ENCODE data around the gene SHROOM4.

Gene SHROOM4

DNA sequence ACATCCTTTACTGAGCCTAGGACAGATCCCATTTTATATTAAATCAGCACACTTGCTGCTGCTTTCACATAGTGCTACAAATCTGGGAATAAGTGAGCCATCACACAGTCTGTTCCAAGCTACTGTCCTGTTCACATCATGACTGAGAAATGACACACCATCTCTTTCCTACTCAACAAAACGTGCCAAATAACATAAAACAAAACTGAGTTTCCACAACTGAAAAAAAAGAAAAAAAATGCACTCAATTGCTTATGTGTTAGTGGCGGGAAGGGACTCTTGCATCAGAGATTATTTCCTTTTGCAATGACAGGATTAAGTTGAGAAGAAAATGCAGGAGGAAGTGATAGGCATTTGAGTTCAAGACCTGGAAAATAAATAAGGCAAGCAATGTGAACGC, 109.0 kb downstream of the SHROOM4 start:
- DNase-seq (ENCODE audit: low read depth in 2 of 2), result no peak

DNA sequence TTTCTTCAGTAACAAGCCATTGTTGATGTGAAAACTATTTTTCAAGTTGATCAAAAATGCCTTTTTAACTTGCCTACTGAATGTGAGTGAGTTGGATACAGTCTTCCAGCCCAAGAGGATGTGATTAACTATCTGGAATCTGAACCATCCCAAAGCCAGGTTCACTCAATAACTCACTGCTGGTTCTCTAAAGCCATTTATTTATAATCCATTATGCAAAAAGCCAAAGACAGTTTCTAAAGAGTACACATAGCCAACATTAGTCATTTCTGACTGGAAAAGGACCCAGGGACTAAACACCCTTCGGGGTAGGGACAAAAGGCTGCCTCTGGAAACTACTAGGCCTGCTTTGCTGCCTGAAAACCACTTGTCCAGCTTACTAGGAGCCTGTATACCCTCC, 109.6 kb downstream of the SHROOM4 start:
- DNase-seq (ENCODE audit: low read depth in 2 of 2), result no peak

DNA sequence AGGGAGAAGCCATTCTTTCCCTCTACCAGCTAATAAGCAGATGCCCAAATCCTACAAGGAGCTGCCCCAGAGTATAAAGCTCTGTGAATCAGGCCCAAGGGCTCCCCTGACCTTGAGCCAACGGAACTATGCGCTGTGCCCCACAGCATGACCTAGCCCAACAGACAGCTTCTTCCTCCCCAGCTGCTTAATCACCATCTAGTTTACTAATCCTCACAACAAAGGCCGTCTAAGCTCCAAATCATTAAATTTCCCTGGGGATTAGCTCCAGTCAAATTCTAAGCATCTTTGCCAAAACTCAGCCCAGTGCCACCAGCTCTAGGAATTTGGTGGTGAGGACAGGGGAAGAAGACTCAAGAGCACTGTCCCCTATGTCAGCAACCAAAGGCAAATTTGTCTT, 113.1 kb downstream of the SHROOM4 start:
- no peak for DNase-seq (ENCODE audit: low read depth in 2 of 2)

DNA sequence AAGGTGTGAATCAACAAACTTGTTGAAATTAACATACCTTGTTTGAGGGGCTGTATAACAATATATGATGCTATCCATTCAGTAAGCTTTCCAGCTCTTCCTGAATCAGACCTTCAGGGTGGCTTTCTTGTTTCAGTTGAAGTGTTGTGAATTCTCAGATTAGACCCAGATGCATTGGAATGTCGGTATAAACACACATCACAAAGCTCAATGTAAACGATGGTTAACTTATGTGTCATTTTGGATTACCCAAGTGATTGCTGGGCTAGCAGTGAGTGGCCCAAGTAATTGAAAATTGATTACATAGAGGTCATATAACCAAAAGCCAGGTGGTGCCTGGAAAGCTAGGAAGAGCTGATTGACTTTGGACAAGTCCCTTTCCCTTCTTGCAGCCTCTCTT, 115.0 kb downstream of the SHROOM4 start:
- DNase-seq (ENCODE audit: low read depth in 2 of 2), result no peak

DNA sequence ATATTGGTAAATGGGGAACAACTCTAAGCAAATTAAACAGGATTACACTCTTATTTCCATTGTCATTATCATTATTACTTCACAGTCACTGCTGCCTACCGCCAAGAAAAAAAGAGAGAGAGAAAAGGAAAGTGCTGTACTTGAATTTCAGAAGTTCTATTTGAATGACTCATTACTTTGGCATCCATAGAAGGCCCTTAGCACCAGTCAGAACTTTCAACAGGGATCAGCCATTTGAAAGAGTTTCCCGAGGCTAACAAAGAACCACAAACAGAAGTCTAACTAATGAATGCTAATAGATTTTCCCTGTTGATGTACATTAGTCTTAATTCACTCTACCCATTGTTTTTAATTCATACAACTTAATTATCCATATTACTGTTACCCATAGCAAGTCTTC, 116.3 kb downstream of the SHROOM4 start:
- DNase-seq (ENCODE audit: low read depth in 2 of 2), result no peak

DNA sequence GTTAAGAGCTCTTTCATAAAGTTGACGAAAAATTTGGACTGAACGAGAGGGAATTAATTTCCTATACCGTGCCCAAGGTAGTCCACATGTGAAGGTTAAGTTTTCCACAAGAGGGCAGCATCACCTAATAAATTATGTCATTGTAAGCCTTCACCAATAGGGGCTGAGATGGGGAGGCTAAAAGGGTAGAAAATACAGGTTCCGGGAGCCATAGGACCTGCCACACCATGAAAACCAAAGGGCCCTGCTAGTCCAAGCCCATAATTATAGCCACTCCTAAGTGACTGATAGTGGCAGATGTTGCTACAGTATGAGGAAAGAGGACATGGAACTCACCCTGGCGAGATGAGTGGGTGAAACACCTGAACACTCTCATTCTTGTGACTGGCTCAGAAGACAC, 122.2 kb downstream of the SHROOM4 start:
- DNase-seq (ENCODE audit: low read depth in 2 of 2), result no peak

DNA sequence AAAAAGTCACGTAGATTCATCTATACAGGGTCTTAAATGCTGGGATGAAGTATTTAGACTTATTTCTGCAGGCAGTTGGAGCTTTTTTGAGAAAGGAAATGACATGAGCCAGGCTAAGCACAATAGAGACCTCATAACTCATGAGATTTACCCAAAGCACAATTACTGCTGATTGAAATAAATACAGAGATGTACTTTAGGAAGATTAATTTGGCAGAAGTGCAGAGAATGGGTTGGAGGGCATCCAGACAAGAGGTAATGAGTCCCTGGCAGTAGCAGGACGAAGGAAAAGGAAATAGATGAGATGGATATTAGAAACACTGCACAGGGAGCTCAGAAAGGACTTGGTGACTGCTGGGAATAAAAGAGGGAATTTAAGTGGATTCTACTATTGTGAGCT, 129.1 kb downstream of the SHROOM4 start:
- DNase-seq (ENCODE audit: low read depth in 2 of 2), result no peak

DNA sequence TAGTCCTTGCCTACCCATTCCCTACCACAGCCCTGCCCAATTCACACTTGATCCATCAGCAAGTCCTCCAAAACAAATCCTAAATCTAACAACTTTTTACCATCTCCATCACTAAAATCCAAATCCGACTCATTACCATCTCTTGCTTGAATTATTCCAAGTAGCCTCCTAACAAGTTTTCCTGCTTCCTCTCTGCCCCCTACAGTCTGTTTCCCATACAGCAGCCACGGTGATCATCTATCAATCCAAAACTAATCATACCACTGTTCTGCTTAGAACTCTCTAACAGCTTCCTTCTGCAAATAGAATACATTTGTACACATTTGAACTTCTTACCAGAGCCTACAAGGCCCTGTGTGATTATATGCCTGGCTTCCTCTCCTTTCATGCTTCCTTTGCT, 133.0 kb downstream of the SHROOM4 start:
- no peak for DNase-seq (ENCODE audit: low read depth in 2 of 2)

DNA sequence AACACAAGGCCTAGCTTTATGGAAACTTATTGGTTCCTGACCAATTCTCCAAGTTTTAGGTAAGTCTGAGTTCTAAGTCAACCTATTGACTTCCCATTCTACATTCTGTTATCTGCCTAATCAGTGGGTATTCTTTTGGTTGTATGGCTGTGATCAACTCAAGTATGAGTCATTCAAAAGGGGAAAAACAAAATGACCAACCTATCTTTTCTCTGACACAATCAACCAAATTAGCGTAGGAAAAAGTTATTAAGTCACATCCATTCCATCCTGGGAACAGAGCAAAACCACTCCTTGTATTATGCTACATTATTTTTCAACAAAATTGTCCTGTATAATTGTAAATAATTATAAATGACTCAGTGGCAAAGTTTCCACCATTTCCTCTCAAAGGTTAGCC, 136.2 kb downstream of the SHROOM4 start:
- DNase-seq (ENCODE audit: low read depth in 2 of 2), result no peak

DNA sequence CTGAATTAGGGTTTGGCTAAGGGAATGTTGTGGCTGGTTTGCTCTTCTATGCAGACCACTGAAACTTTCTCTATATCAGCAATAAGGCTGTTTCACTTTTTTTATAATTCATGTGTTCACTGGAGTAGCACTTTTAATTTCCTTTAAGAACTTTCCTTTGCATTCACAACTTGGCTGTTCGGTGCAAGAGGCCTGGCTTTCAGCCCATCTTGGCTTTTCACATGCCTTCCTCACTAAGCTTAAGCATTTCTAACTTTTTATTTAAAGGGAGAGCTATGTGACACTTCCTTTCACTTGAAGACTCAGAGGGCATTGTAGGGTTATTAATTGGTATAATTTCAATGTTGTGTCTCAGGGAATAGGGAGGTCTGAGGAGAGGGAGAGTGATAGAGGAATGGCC, 142.3 kb downstream of the SHROOM4 start:
- no peak for DNase-seq (ENCODE audit: low read depth in 2 of 2)

DNA sequence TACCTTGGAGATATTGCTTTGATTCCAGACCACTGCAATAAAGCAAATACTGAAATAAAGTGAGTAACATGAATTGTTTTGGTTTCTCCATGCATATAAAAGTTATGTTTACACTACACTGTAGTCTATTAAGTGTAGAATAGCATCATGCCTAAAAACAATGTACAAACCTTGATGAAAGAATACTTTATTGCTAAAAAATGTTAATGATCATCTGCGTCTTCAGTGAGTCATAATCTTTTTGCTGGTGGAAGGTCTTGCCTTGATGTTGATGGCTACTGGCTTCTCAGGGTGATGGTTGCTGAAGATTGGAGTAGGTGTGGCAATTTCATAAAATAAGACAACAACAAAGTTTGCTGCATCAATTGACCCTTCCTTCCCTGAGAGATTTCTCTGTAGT, 145.1 kb downstream of the SHROOM4 start:
- no peak for DNase-seq (ENCODE audit: low read depth in 2 of 2)

DNA sequence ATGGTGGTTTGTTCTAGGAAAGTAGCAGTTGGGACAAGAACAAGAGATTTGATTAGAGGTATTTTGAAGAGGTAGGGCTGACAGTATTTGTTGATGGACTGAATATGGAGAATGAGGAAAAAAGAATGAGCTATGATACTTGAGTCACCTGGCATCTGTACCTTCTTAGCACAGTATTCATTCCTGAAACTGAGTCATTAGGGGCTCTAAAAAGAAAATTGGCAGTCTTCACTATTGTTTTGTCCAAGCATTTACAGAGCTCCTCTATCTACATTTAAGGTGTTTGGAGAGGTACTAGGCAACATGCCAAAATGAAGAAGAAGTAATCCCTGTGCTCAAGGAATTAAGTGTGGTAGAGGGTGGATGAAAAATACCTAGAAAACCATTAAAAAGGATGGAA, 165.8 kb downstream of the SHROOM4 start:
- no peak for DNase-seq (ENCODE audit: low read depth in 2 of 2)

DNA sequence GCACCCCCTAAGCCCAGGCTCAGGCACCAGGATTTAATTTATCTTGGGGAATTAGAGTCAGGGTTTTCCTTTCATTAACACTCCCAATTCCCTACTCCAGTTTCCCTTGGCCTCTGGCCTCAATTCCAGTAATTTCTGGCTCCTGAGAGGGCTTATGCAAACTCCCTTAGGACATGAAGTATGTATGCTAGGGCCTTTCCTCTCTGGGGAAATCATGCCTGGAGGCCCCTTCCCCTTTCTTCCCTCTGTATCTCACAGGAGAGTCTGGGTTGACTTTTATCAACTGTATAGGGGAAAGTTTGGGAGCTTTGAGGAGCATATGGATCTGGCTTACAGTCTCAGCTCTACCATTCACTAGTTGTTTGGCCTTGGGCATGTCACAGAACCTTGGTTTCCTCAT, 169.5 kb downstream of the SHROOM4 start:
- no peak for DNase-seq (ENCODE audit: low read depth in 2 of 2)

DNA sequence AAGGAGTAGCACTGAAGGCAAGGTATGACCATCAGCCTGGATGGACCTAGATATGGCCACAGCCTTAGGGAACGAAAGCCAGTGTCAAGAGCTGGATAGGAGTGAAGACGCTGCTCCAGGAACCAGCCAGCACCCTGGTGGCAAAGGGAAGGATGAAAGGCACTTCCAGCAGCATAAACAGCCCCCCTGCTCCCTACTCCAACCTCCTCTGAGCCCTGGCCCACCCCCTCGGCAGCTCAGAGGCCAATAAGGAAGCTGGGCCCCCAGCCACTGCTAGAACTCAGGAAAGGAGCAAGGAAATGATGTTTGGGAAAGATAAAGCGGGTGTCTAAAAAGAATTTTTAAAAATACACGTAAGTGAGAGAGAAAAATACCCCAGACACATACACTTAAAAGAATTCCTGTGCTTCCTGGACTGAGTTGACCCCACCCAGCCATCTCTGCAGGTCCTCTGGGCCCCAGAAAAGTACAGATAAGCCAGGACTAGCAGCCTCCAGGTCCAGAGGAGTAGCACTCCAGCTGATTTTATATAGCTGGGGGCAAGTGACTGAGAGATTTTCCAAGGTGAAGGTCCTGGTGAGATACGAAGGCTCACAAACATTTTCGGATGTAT, 170.4 kb downstream of the SHROOM4 start:
- no peak for DNase-seq (ENCODE audit: low read depth in 2 of 2)

DNA sequence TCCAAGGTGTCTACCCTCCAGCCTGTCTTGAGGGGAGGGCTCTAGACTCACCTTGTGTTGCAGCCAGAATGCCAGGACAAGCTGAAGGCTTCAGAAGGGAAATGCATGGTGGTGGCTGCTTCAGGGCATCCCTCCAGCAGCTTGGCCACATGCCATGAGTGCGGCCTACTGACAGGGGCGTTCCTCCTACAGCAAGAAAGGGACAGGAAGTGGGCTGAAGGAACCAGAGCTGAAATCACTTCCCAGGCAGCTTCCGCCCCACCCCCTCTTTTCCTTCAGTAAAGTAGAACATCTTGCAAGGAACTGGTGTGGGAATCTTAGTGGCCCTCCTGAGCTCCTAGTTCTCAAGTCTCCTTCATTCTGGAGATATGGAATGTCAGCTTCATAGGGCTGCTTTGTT, 175.9 kb downstream of the SHROOM4 start:
- no peak for DNase-seq (ENCODE audit: low read depth in 2 of 2)

DNA sequence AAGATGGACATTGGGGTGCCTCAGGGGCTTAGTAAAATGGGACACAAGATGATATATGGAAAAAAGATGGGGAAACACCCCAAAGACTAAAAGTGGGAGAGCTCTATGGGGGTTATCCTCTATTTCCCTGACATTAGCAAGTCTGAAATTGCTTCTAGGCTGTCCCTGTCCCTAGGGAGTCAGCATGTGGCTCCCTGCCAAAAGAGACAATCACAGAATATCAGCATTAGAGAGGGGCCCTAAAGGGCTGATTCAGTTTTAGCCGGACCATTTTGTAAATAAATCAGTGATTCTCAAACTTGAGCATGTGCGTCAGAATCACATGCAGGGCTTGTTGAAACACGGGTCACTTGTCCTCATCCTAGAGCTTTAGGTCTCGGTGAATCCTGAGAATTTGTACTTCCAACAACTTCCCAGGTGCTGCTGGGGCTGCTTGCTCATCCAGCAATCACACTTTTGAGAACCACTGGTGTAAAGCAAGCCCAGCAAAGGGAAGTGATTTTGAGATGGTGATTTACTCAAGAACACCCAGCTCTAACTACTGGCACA, 178.1 kb downstream of the SHROOM4 start:
- no peak for DNase-seq (ENCODE audit: low read depth in 2 of 2)

DNA sequence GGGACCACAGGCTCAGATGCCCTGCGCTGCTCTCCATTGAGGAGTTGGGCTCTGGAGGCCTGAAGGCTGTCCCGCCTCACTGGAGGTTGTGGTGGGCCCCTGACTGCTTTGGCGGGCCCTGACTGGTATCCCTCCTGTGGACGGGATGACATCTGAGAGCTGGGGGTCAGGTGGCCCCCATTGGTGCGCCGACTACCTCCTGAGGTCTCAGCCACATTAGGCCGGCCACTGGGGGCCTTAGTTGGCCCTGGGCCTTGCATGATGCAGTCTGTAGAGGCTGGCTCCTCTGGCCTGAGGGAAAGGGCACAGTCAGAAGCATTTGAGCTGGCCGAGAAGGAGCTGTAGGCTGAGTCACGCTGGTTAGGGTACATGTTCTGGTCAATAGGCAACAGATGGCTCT, 178.8 kb downstream of the SHROOM4 start:
- no peak for DNase-seq (ENCODE audit: low read depth in 2 of 2)

DNA sequence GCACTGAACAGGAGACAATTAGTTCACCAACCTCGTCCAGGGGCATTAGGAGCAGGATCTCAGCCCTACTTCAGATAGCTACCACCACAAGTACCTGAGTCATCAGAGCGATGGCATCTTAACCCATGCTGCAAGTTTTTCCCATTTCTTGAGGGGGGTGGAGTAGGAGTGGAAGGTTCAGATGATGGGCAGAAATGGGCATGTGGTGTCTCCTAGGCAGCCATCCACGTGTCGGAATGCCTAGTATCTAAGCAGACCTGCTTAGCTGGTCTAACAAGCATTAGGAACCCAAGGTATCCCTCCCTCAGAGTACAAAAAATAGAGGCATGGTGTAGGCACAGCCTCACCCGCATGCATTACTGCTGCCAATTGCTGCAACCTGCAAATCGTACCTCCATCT, 184.2 kb downstream of the SHROOM4 start:
- DNase-seq (ENCODE audit: low read depth in 2 of 2), result no peak

DNA sequence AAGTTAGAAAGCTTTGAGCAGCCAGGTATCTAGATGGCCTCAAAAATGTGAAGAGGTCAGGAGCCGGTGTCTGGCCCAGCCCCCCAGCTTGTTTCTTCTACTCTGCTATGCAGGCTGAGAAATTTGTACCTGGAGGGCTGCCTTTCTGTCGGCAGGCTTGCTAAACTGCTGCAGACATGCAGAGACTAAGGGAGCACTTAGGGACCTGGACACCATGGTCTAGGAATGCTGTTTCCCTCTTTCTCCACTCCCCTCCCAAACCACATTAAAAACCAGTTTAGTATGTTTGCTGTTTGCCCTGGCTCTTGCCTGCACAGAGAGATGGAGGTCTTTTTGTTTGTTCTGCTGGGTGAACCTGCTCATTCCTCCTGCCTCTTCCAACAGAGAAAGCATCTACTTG, 186.3 kb downstream of the SHROOM4 start:
- no peak for DNase-seq (ENCODE audit: low read depth in 2 of 2)

DNA sequence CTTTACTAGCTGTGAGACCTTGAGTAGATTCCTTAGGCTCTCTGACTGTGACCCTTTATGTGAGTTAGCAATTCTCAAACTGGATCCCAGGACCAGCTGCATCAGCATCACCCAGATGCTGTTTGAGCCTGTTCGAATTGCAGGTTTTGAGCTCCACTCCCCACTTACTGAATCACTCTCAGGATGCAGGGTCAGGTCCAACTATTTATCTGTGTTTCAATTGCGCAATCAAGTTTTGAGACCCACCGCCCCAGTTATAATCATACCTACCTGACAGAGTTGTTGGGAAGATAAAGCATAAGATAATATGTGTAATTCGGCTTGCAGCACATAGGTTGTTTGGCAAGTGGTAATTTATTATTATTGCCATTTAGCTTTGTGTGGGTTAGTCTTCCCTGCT, 187.6 kb downstream of the SHROOM4 start:
- DNase-seq (ENCODE audit: low read depth in 2 of 2), result no peak

DNA sequence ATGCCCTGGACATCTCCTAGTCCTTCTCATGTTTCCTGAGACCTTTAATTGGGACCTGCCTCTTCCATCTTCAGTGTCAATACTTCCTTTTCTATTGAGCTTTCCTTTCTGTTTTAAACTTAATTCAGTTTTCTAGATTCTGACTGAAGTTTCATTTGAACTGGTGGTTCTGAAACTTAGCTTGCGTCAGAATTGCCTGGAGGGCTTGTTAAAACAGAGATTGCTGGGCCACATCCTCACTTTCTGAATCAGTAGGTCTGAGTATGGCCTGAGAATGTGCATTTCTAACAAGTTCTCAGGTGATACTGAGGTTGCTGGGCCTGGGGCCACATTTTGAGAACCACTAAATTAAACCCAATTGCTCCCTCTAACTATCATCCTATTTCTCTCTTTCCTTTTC, 191.2 kb downstream of the SHROOM4 start:
- DNase-seq (ENCODE audit: low read depth in 2 of 2), result no peak

DNA sequence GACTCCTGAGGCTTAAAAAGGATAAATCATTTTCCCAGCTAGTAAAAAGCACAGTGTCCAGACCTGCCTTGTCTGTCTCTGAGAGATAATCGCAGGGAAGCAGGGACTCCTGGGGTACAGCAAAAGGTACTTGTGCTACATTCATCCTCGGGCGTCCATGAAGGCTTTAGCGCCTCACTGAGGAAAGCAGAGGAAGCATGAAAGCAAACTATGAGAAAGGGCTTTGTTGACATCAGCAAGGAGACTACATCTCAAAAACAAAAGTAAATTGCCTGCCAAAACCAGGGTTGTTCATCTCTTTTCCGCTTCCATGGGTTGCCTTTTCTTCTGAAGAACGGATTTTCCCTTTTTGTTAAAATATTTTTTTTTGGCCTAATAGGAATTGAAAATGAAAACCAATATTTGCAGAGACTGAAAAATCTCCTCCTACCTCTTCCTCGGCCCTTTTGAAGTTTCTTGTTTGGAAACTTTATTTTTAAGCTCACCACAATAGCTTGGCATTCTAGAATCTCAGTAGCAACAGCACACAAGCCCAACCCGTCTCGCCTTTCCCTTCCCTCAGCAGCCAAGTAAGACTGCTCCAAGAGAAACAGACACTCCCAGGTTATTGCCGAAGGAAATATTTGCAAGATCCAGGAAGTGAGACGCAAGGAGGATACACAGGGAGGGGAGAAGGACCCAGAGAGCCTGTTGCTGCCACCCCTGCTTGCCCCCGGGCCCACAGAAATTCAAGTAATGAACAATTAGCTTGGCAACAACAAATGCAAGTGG, 195.0 kb downstream of the SHROOM4 start:
- DNase-seq (ENCODE audit: low read depth in 2 of 2), result no peak

DNA sequence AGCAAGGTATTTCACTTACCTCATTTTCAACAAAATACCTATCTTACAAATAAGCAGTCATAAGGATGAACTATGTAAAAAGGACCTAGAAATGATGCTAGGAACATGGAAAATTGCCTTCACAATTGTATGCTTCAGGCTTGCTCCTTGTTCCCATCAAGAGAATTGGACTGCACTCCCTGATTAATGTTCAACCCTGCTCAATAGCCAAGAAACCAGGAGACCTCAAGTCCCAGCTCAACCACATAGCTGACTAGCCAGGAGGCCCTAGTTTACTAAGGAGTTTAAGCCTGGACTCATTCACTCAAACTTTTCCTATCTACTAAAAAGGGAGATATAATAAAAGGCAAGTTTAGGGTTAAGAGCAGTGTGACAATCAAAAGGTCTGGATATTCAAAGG, 196.8 kb downstream of the SHROOM4 start:
- no peak for DNase-seq (ENCODE audit: low read depth in 2 of 2)

Data from stimulated activated CD8-positive, alpha-beta memory T cell treated with anti-CD3 and anti-CD28 coated beads, Interleukin-7, amount 100 ng/mL, for 1 hour (primary cell).